ENCODE results near the gene GPS1. TPM values are rescaled to one million over a fixed set of nuclear protein-coding genes. Genes with fewer than 3 reads are reported as not detected.

The GPS1 gene
- total and polyA plus RNA-seq, 4 donors: 53.9 to 66.3 (median 58.8) TPM

- no peak for DNase-seq (ENCODE audit: low spot score)
- no peaks in the 10 kb centered on the region for H3K27me3 ChIP-seq (ENCODE audit: control insufficient read depth in 4 of 4, insufficient read depth in 4 of 4, low read length in 3 of 4)
- no peak within 1 kb of the TSS for H3K9ac ChIP-seq (ENCODE audit: low read depth in 1 of 2, low read length in 2 of 2)
- no peak for TF ChIP-seq FOXA1 (IDR thresholded peaks at IDR 0.05)
- no peak for TF ChIP-seq REST (IDR thresholded peaks at IDR 0.05)
- TF ChIP-seq NR2F2 (IDR thresholded peaks at IDR 0.05): no peak
- TF ChIP-seq ATF3 (IDR thresholded peaks at IDR 0.05): no peak
- no peak for TF ChIP-seq ZBTB33 (IDR thresholded peaks at IDR 0.05)
- TF ChIP-seq TAF1 (conservative IDR thresholded peaks at IDR 0.05): no peak
- H3K9me3 ChIP-seq (ENCODE audit: control insufficient read depth in 4 of 4, low read length in 3 of 4): no peaks in the 10 kb centered on the region
- peaks cover 0 to 5% (median 1%) of the 10 kb centered on the region in 4 donors for H3K36me3 ChIP-seq (ENCODE audit: control insufficient read depth in 4 of 4, insufficient read depth in 3 of 4, low read depth in 1 of 4, low read length in 3 of 4)
- peak within 1 kb of the TSS; percentile 74 to 76 for H3K27ac ChIP-seq (ENCODE audit: low read depth in 1 of 2, low read length in 2 of 2)
- WGBS: under 1% methylated on average over 96 of the region's 96 CpGs
- H3K4me1 ChIP-seq (ENCODE audit: control insufficient read depth in 4 of 4, insufficient read depth in 4 of 4, low read length in 3 of 4): peaks cover 16 to 60% (median 39%) of the 10 kb centered on the region in 4 donors
- H3K4me3 ChIP-seq (ENCODE audit: low read depth in 1 of 3, low read length in 3 of 3): peak within 1 kb of the TSS in 2 of 3 donors; percentile 27 to 63
These were observed 20.3 kb upstream of the GPS1 start, which contains the start of gene RAC3 for GRCh38 chr17:82031303-82031884. Gene RAC3, plus strand, starts transcription at chr17:82031678. Its CDS starts 84 bp downstream, at chr17:82031762.

GRCh38 chr17:82031885-82032627 lies 19.6 kb upstream of the GPS1 start:
- Histone ChIP-seq H3K27me3 (ENCODE audit: control insufficient read depth in 4 of 4, insufficient read depth in 4 of 4, low read length in 3 of 4) (no peaks in the 10 kb centered on the region), H3K9ac (ENCODE audit: low read depth in 1 of 2, low read length in 2 of 2) (no peak overlapping the region), H3K4me3 (ENCODE audit: low read depth in 1 of 3, low read length in 3 of 3) (peak overlapping the region in 1 of 3 donors; percentile 63), H3K4me1 (ENCODE audit: control insufficient read depth in 4 of 4, insufficient read depth in 4 of 4, low read length in 3 of 4) (peaks cover 17 to 60% (median 38%) of the 10 kb centered on the region in 4 donors), H3K9me3 (ENCODE audit: control insufficient read depth in 4 of 4, low read length in 3 of 4) (no peaks in the 10 kb centered on the region), H3K36me3 (ENCODE audit: control insufficient read depth in 4 of 4, insufficient read depth in 3 of 4, low read depth in 1 of 4, low read length in 3 of 4) (peaks cover 0 to 5% (median 1%) of the 10 kb centered on the region in 4 donors), H3K27ac (ENCODE audit: low read depth in 1 of 2, low read length in 2 of 2) (no peak overlapping the region)
- DNase-seq (ENCODE audit: low spot score): no peak
- TF ChIP-seq FOXA1 (IDR thresholded peaks at IDR 0.05) (no peak), RXRA (IDR thresholded peaks at IDR 0.05) (peak in 1 of 2 donors; percentile 18)
- WGBS: 17% methylated on average over 59 of the region's 59 CpGs

- DNase-seq (ENCODE audit: low spot score): no peak
- peaks cover 0 to 5% (median 1%) of the 10 kb centered on the region in 4 donors for H3K36me3 ChIP-seq (ENCODE audit: control insufficient read depth in 4 of 4, insufficient read depth in 3 of 4, low read depth in 1 of 4, low read length in 3 of 4)
- no peak overlapping the region for H3K9ac ChIP-seq (ENCODE audit: low read depth in 1 of 2, low read length in 2 of 2)
- H3K4me1 ChIP-seq (ENCODE audit: control insufficient read depth in 4 of 4, insufficient read depth in 4 of 4, low read length in 3 of 4): peaks cover 17 to 64% (median 40%) of the 10 kb centered on the region in 4 donors
- no peaks in the 10 kb centered on the region for H3K9me3 ChIP-seq (ENCODE audit: control insufficient read depth in 4 of 4, low read length in 3 of 4)
- 69% methylated on average over 38 of the region's 38 CpGs for WGBS
- no peak overlapping the region for H3K4me3 ChIP-seq (ENCODE audit: low read depth in 1 of 3, low read length in 3 of 3)
- H3K27ac ChIP-seq (ENCODE audit: low read depth in 1 of 2, low read length in 2 of 2): no peak overlapping the region
- no peaks in the 10 kb centered on the region for H3K27me3 ChIP-seq (ENCODE audit: control insufficient read depth in 4 of 4, insufficient read depth in 4 of 4, low read length in 3 of 4)
- TF ChIP-seq HNF4A (conservative IDR thresholded peaks at IDR 0.05): no peak
- TF ChIP-seq REST (IDR thresholded peaks at IDR 0.05): no peak
- TF ChIP-seq HNF4G (IDR thresholded peaks at IDR 0.05): no peak
- TF ChIP-seq ZBTB33 (IDR thresholded peaks at IDR 0.05): no peak
- TF ChIP-seq NR2F2 (IDR thresholded peaks at IDR 0.05): no peak
- no peak for TF ChIP-seq SP1 (IDR thresholded peaks at IDR 0.05)
- no peak for TF ChIP-seq EGR1 (IDR thresholded peaks at IDR 0.05; ENCODE audit: low read depth in 2 of 2)
- no peak for TF ChIP-seq RXRA (IDR thresholded peaks at IDR 0.05)
- TF ChIP-seq YY1 (IDR thresholded peaks at IDR 0.05): no peak
These were observed 18.2 kb upstream of the GPS1 start for GRCh38 chr17:82033359-82034085.

Data from liver (tissue), 9 donors.